Parathyroid adenoma (tissue), 2 donors: ENCODE results near the gene MED13L.
"Not testable (repeated sequence)": the region's sequence is repeated elsewhere in the genome, so short reads cannot be mapped to it uniquely, and the experiment has no call there.

ENCODE experiments used
- H2AFZ ChIP-seq: fragments of 300-600 bp; sonication (generic); one replicate; pipeline ENCODE4 v1.7.0; 2017; ENCODE audit warnings: antibody characterized with exemption, mild to moderate bottlenecking
- H3K27ac ChIP-seq: fragments of 300-600 bp; sonication (generic); one replicate; pipeline ENCODE4 v1.7.0; 2017
- H3K27me3 ChIP-seq: fragments of 300-600 bp; sonication (generic); one replicate; pipeline ENCODE4 v1.7.0; 2017; ENCODE audit warnings: low read length; ENCODE audit not compliant: control insufficient read depth, insufficient read depth
- H3K36me3 ChIP-seq: fragments of 300-600 bp; sonication (generic); one replicate; pipeline ENCODE4 v1.7.0; 2017; ENCODE audit warnings: low read length; ENCODE audit not compliant: control insufficient read depth, insufficient read depth
- H3K4me1 ChIP-seq: fragments of 300-600 bp; sonication (generic); one replicate; pipeline ENCODE4 v1.7.0; 2017; ENCODE audit warnings: control low read depth
- H3K4me2 ChIP-seq: fragments of 300-600 bp; sonication (generic); one replicate; pipeline ENCODE4 v1.7.0; 2017; ENCODE audit warnings: low read length
- H3K4me3 ChIP-seq: fragments of 300-600 bp; sonication (generic); one replicate; pipeline ENCODE4 v1.7.0; 2017; ENCODE audit warnings: low read depth, low read length
- H3K79me2 ChIP-seq: fragments of 300-600 bp; sonication (generic); one replicate; pipeline ENCODE4 v1.7.0; 2017; ENCODE audit warnings: control low read depth
- H3K9ac ChIP-seq: fragments of 300-600 bp; sonication (generic); one replicate; pipeline ENCODE4 v1.7.0; 2017; ENCODE audit warnings: mild to moderate bottlenecking
- H3K9me3 ChIP-seq: fragments of 300-600 bp; sonication (generic); one replicate; pipeline ENCODE4 v1.7.0; 2017; ENCODE audit warnings: low read length; ENCODE audit not compliant: control insufficient read depth
- CTCF ChIP-seq: fragments of 300-600 bp; sonication (generic); IDR thresholded peaks from one replicate; pipeline ENCODE4 v1.7.0; 2017; ENCODE audit warnings: antibody characterized with exemption, mild to moderate bottlenecking
- donor health status: primary hyperparathyroidism.

The MED13L gene

GRCh38 chr12:116236148-116236731, 41.3 kb downstream of the MED13L start:
- TF ChIP-seq CTCF = peak; percentile 74
- H3K27me3 ChIP-seq = no peaks in the 10 kb centered on the region
- H3K4me1 ChIP-seq = peaks cover 5% of the 10 kb centered on the region
- H2AFZ ChIP-seq = no peak overlapping the region
- peak overlapping the region; percentile 25 for H3K4me2 ChIP-seq
- no peak overlapping the region for H3K9ac ChIP-seq
- peaks cover 33% of the 10 kb centered on the region for H3K79me2 ChIP-seq
- H3K27ac ChIP-seq = no peak overlapping the region
- no peaks in the 10 kb centered on the region for H3K9me3 ChIP-seq
- H3K36me3 ChIP-seq = no peaks in the 10 kb centered on the region
- no peak overlapping the region for H3K4me3 ChIP-seq

- not testable (repeated sequence) for H3K27me3 ChIP-seq, H3K4me1 ChIP-seq, H2AFZ ChIP-seq, H3K4me2 ChIP-seq, H3K36me3 ChIP-seq, H3K4me3 ChIP-seq, H3K9ac ChIP-seq, H3K9me3 ChIP-seq, H3K27ac ChIP-seq
- peaks cover 27% of the 10 kb centered on the region for H3K79me2 ChIP-seq
Measured at GRCh38 chr12:116234148-116234547, 43.3 kb downstream of the MED13L start.

- H3K79me2 ChIP-seq = peaks cover 27% of the 10 kb centered on the region
- peaks cover 5% of the 10 kb centered on the region for H3K4me1 ChIP-seq
- H3K9ac ChIP-seq = no peak overlapping the region
- H3K36me3 ChIP-seq = no peaks in the 10 kb centered on the region
- no peak overlapping the region for H3K27ac ChIP-seq
- no peak for TF ChIP-seq CTCF
- no peak overlapping the region for H3K4me3 ChIP-seq
- H3K27me3 ChIP-seq = no peaks in the 10 kb centered on the region
- H2AFZ ChIP-seq = no peak overlapping the region
- no peak overlapping the region for H3K4me2 ChIP-seq
- H3K9me3 ChIP-seq = no peaks in the 10 kb centered on the region
Measured at GRCh38 chr12:116233669-116234068, 43.8 kb downstream of the MED13L start.

- H3K27ac ChIP-seq = no peak overlapping the region
- H3K4me3 ChIP-seq = no peak overlapping the region
- no peak overlapping the region for H3K9ac ChIP-seq
- no peaks in the 10 kb centered on the region for H3K4me1 ChIP-seq
- peaks cover 47% of the 10 kb centered on the region for H3K79me2 ChIP-seq
- H3K27me3 ChIP-seq = no peaks in the 10 kb centered on the region
- TF ChIP-seq CTCF = no peak
- no peak overlapping the region for H3K4me2 ChIP-seq
- no peak overlapping the region for H2AFZ ChIP-seq
- no peaks in the 10 kb centered on the region for H3K9me3 ChIP-seq
- H3K36me3 ChIP-seq = no peaks in the 10 kb centered on the region
Measured at GRCh38 chr12:116227811-116228210, 49.7 kb downstream of the MED13L start.

- Histone ChIP-seq H3K27me3 (no peaks in the 10 kb centered on the region), H3K79me2 (peaks cover 51% of the 10 kb centered on the region), H3K4me2 (no peak overlapping the region), H3K9ac (no peak overlapping the region), H2AFZ (no peak overlapping the region), H3K27ac (no peak overlapping the region), H3K4me1 (no peaks in the 10 kb centered on the region), H3K36me3 (no peaks in the 10 kb centered on the region), H3K9me3 (no peaks in the 10 kb centered on the region), H3K4me3 (no peak overlapping the region)
- TF ChIP-seq CTCF = no peak
Measured at GRCh38 chr12:116226026-116226425, 51.5 kb downstream of the MED13L start.
